ENCODE results near the gene CDH13.
A peak's percentile ranks its signal among the peaks of the same experiment; 100 is the strongest.

Gene CDH13

GRCh38 chr16:82751020-82751419, 124.3 kb downstream of the CDH13 start:
- no peak for ATAC-seq (ENCODE audit: low read depth)
- no peak for TF ChIP-seq CTCF (IDR thresholded peaks at IDR 0.05; ENCODE audit: poor library complexity, severe bottlenecking)
- no peaks in the 10 kb centered on the region for H3K36me3 ChIP-seq (ENCODE audit: low read depth)
- no peak for DNase-seq (ENCODE audit: low spot score)
- peaks cover 5% of the 10 kb centered on the region for H3K4me1 ChIP-seq (ENCODE audit: insufficient read depth, poor library complexity, severe bottlenecking)
- no peaks in the 10 kb centered on the region for H3K9me3 ChIP-seq (ENCODE audit: severe bottlenecking)
- H3K27me3 ChIP-seq (ENCODE audit: insufficient read depth, poor library complexity, severe bottlenecking) = no peaks in the 10 kb centered on the region
- H3K27ac ChIP-seq (ENCODE audit: poor library complexity, severe bottlenecking) = no peak overlapping the region
- no peak overlapping the region for H3K4me3 ChIP-seq (ENCODE audit: severe bottlenecking)

GRCh38 chr16:82752172-82752571, 125.4 kb downstream of the CDH13 start:
- Histone ChIP-seq H3K4me1 (ENCODE audit: insufficient read depth, poor library complexity, severe bottlenecking) (peaks cover 5% of the 10 kb centered on the region), H3K9me3 (ENCODE audit: severe bottlenecking) (no peaks in the 10 kb centered on the region), H3K27ac (ENCODE audit: poor library complexity, severe bottlenecking) (no peak overlapping the region), H3K36me3 (ENCODE audit: low read depth) (no peaks in the 10 kb centered on the region), H3K4me3 (ENCODE audit: severe bottlenecking) (no peak overlapping the region), H3K27me3 (ENCODE audit: insufficient read depth, poor library complexity, severe bottlenecking) (no peaks in the 10 kb centered on the region)
- DNase-seq (ENCODE audit: low spot score) = no peak
- ATAC-seq (ENCODE audit: low read depth) = no peak
- no peak for TF ChIP-seq CTCF (IDR thresholded peaks at IDR 0.05; ENCODE audit: poor library complexity, severe bottlenecking)

DNA sequence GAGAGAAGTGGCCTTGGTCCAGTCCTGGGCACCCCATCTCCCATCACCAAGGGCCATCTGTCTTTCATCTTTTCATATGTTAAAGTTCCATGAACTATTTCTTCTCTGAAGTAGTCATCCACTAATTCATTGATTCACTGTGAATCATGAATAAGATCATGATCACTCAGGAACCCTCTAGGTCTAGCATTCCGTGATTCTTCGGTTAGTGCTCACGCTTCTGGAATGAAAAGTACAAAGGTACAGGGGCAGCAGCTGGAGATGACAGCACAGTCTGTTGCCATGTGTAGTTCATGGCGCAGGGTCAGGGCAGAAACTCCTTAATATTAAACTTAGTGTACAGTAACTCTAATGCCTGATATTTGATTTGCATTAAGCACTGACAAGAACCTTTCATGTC, 127.1 kb downstream of the CDH13 start:
- H3K27ac ChIP-seq (ENCODE audit: poor library complexity, severe bottlenecking) = no peak overlapping the region
- H3K9me3 ChIP-seq (ENCODE audit: severe bottlenecking) = no peaks in the 10 kb centered on the region
- peaks cover 5% of the 10 kb centered on the region for H3K4me1 ChIP-seq (ENCODE audit: insufficient read depth, poor library complexity, severe bottlenecking)
- H3K27me3 ChIP-seq (ENCODE audit: insufficient read depth, poor library complexity, severe bottlenecking) = no peaks in the 10 kb centered on the region
- H3K4me3 ChIP-seq (ENCODE audit: severe bottlenecking) = no peak overlapping the region
- DNase-seq (ENCODE audit: low spot score) (no peak), ATAC-seq (ENCODE audit: low read depth) (peak; percentile 29; the same call in 1 of the 3 replicates)
- no peaks in the 10 kb centered on the region for H3K36me3 ChIP-seq (ENCODE audit: low read depth)
- no peak for TF ChIP-seq CTCF (IDR thresholded peaks at IDR 0.05; ENCODE audit: poor library complexity, severe bottlenecking)

GRCh38 chr16:82754716-82755513, 128.1 kb downstream of the CDH13 start:
- no peaks in the 10 kb centered on the region for H3K9me3 ChIP-seq (ENCODE audit: severe bottlenecking)
- no peaks in the 10 kb centered on the region for H3K36me3 ChIP-seq (ENCODE audit: low read depth)
- H3K27ac ChIP-seq (ENCODE audit: poor library complexity, severe bottlenecking) = no peak overlapping the region
- H3K4me3 ChIP-seq (ENCODE audit: severe bottlenecking) = no peak overlapping the region
- no peak for TF ChIP-seq CTCF (IDR thresholded peaks at IDR 0.05; ENCODE audit: poor library complexity, severe bottlenecking)
- no peaks in the 10 kb centered on the region for H3K27me3 ChIP-seq (ENCODE audit: insufficient read depth, poor library complexity, severe bottlenecking)
- H3K4me1 ChIP-seq (ENCODE audit: insufficient read depth, poor library complexity, severe bottlenecking) = peaks cover 5% of the 10 kb centered on the region
- DNase-seq (ENCODE audit: low spot score) (no peak), ATAC-seq (ENCODE audit: low read depth) (no peak)

All from RWPE2 (cell line).